ENCODE data around the gene TAF1L.
"Not testable (repeated sequence)": the region's sequence is repeated elsewhere in the genome, so short reads cannot be mapped to it uniquely, and the experiment has no call there.

Gene TAF1L

DNA sequence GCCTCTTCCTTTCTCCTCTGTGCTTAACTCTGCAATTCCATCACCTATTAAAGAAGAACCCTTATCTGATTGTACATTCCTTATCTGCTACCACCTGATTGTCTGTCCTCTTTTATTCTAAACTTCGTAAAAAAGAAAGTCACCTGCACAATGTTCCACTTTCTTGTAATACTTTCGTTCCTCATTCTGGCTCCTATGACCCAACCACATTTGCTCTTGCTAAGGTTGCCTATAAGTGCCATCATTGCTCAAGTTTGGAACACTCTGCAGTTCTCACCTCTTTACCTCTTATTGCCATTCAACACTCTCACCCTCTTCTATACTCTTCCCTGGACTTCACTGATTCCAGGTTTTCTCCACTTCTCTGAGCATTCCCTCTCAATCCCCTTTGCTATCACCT is 10.1 kb downstream of the TAF1L start:
- Histone ChIP-seq H3K36me3 (ENCODE audit: insufficient read depth, low read length) (no peaks in the 10 kb centered on the region), H3K9me3 (ENCODE audit: low read length) (no peaks in the 10 kb centered on the region), H3K4me3 (ENCODE audit: low read depth in 1 of 2, low read length in 2 of 2) (no peak overlapping the region), H3K27ac (ENCODE audit: low read depth, low read length) (no peak overlapping the region), H3K27me3 (ENCODE audit: control insufficient read depth in 1 of 2, insufficient read depth in 2 of 2, low read length in 2 of 2) (no peaks in the 10 kb centered on the region), H3K9ac (ENCODE audit: low read length) (no peak overlapping the region), H3K4me1 (ENCODE audit: insufficient read depth, low read length) (no peaks in the 10 kb centered on the region)

DNA sequence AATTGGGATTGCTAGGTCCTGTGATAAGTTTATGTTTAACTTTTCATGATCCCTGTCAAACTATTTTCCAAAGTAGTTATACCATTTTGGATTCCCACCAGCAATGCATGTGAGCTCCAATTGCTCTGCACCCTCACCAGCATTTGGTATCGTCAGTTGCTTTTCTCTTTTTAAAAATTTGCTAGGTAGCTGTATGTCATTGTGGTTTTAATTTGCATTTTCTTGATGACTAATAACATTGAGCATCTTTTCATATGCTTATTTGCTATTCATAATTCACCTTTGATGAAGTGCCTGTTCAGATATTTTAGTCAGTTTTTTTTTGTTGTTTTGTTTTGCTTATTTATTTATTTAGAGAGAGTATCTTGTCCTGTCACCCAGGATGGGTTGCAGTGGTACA is 12.5 kb downstream of the TAF1L start:
- no peaks in the 10 kb centered on the region for H3K9me3 ChIP-seq (ENCODE audit: low read length)
- H3K4me3 ChIP-seq (ENCODE audit: low read depth in 1 of 2, low read length in 2 of 2) = no peak overlapping the region
- no peaks in the 10 kb centered on the region for H3K27me3 ChIP-seq (ENCODE audit: control insufficient read depth in 1 of 2, insufficient read depth in 2 of 2, low read length in 2 of 2)
- H3K36me3 ChIP-seq (ENCODE audit: insufficient read depth, low read length) = no peaks in the 10 kb centered on the region
- H3K4me1 ChIP-seq (ENCODE audit: insufficient read depth, low read length) = no peaks in the 10 kb centered on the region
- H3K9ac ChIP-seq (ENCODE audit: low read length) = no peak overlapping the region
- H3K27ac ChIP-seq (ENCODE audit: low read depth, low read length) = no peak overlapping the region

DNA sequence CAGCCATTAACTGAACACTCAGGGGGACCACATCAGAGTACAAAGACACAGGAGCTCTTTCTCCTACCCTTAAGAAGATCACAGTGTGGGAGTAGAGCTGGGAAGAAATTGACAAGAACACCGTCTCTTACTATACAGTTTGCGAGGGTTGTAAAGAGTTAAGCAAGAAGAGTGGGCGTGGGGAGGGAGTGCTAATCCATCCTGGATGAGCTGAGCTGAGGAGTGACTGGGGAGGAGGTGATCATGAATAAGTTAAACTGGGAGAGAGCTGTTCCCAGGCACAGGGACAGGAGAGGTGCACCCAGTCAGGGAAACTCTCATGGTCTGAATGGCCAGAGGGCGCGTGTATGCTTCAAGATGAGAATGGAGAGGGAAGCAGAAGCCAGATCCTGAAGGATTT is 17.2 kb downstream of the TAF1L start:
- H3K4me1 ChIP-seq (ENCODE audit: insufficient read depth, low read length) = no peaks in the 10 kb centered on the region
- no peaks in the 10 kb centered on the region for H3K36me3 ChIP-seq (ENCODE audit: insufficient read depth, low read length)
- no peak overlapping the region for H3K9ac ChIP-seq (ENCODE audit: low read length)
- no peak overlapping the region for H3K4me3 ChIP-seq (ENCODE audit: low read depth in 1 of 2, low read length in 2 of 2)
- no peaks in the 10 kb centered on the region for H3K27me3 ChIP-seq (ENCODE audit: control insufficient read depth in 1 of 2, insufficient read depth in 2 of 2, low read length in 2 of 2)
- H3K9me3 ChIP-seq (ENCODE audit: low read length) = no peaks in the 10 kb centered on the region
- no peak overlapping the region for H3K27ac ChIP-seq (ENCODE audit: low read depth, low read length)

DNA sequence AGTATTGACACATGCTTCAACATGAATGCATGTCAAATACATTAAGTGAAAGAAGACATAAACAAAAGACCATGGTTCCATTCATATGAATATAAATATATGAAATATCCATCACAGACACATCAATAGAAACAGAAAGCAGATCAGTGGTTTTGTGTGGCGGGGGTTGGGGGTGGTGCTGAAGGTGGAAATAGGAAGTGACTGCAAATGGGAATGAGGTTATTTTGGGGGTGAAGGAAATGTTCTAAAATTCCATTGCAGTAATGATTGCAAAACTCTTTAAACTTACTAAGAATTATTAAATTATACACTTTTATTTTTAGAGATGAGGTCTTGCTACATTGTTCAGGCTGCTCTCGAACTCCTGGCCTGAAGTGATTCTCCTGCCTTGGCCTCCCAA is 28.7 kb downstream of the TAF1L start:
- H3K4me3 ChIP-seq (ENCODE audit: low read depth in 1 of 2, low read length in 2 of 2) = no peak overlapping the region
- no peaks in the 10 kb centered on the region for H3K27me3 ChIP-seq (ENCODE audit: control insufficient read depth in 1 of 2, insufficient read depth in 2 of 2, low read length in 2 of 2)
- no peak overlapping the region for H3K9ac ChIP-seq (ENCODE audit: low read length)
- no peak overlapping the region for H3K27ac ChIP-seq (ENCODE audit: low read depth, low read length)
- H3K36me3 ChIP-seq (ENCODE audit: insufficient read depth, low read length) = no peaks in the 10 kb centered on the region
- H3K9me3 ChIP-seq (ENCODE audit: low read length) = no peaks in the 10 kb centered on the region
- H3K4me1 ChIP-seq (ENCODE audit: insufficient read depth, low read length) = no peaks in the 10 kb centered on the region

DNA sequence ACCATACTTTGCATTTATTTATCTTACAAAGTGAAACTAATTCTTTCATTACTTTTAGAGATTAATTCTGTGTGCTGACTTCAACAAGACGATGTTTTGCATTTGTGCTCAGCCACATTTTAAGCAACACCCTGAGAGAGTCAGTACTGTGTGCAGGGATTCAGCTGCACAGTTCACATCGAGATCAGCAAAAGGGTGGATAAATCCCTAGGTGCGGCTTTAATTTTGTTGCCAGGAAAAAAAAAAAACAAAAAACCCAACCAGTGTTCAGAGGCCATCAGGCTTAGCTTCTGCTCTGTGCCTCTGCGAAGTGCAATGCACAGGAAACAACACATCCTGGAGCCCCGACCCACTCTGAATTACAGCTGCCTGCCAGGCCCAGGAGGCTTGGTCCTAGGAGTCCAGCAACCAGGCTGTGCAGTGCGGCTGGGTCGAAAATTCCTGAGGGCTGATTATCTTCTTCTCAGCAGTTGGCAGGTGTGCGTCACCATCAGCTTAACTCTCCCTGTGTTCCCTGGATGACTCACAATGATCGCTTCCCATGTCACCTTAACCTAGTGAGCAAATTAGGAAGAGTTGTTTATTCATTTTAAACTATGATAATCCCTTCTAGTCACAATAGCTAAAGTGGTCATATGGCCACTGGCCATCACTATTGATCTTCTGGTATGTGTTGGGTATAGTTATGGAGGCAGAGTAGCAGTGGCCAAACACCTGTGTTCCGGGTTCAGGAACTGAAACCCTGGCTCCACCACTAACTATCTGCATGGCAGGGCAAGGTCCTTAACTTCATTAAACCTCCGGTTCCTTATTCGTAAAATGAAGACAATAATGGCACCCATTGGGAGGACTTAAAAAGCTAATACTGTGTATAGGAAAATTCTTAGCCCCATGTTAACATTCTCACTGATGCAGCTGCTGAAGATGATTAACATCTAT is 31.3 kb downstream of the TAF1L start:
- Histone ChIP-seq H3K4me1 (ENCODE audit: insufficient read depth, low read length) (no peaks in the 10 kb centered on the region), H3K36me3 (ENCODE audit: insufficient read depth, low read length) (no peaks in the 10 kb centered on the region), H3K9ac (ENCODE audit: low read length) (no peak overlapping the region), H3K4me3 (ENCODE audit: low read depth in 1 of 2, low read length in 2 of 2) (no peak overlapping the region), H3K27me3 (ENCODE audit: control insufficient read depth in 1 of 2, insufficient read depth in 2 of 2, low read length in 2 of 2) (no peaks in the 10 kb centered on the region), H3K27ac (ENCODE audit: low read depth, low read length) (no peak overlapping the region), H3K9me3 (ENCODE audit: low read length) (no peaks in the 10 kb centered on the region)

DNA sequence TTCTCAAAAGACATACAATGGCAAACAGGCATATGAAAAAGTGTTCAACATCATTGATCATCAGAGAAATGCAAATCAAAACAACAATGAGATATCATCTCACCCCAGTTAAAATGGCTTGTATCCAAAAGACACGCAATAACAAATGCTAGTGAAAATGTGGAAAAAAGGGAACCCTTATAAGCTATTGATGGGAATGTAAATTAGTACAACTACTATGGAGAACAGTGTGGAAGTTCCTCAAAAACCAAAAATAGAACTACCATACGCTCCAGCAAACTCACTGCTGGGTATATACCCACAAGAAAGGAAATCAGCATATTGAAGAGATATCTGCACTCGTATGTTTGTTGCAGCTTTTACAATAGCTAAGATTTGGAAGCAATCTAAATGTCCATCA is 36.4 kb downstream of the TAF1L start:
- not testable (repeated sequence) for H3K36me3 ChIP-seq (ENCODE audit: insufficient read depth, low read length); H3K4me1 ChIP-seq (ENCODE audit: insufficient read depth, low read length); H3K9ac ChIP-seq (ENCODE audit: low read length); H3K27ac ChIP-seq (ENCODE audit: low read depth, low read length); H3K4me3 ChIP-seq (ENCODE audit: low read depth in 1 of 2, low read length in 2 of 2); H3K27me3 ChIP-seq (ENCODE audit: control insufficient read depth in 1 of 2, insufficient read depth in 2 of 2, low read length in 2 of 2); H3K9me3 ChIP-seq (ENCODE audit: low read length)

DNA sequence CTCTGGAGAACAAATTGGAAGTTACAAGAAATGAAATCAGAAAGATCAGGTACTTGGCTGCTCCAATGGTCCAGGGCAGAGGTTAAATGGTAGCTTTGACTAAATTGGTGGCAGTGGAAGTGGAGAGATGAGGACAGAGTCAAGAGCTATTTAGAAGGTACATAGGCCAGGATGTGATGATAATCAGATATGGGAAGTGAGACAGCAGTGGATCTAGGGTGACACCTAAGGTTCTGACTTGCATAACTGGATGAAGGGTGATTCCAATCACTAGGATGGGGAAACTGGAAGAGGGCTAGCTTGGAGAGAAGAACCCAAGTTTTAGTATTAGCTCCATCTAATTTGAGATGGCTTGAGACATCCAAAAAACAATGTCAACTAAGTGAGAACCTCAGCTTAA is 38.5 kb downstream of the TAF1L start:
- no peaks in the 10 kb centered on the region for H3K36me3 ChIP-seq (ENCODE audit: insufficient read depth, low read length)
- no peak overlapping the region for H3K4me3 ChIP-seq (ENCODE audit: low read depth in 1 of 2, low read length in 2 of 2)
- no peaks in the 10 kb centered on the region for H3K4me1 ChIP-seq (ENCODE audit: insufficient read depth, low read length)
- no peak overlapping the region for H3K27ac ChIP-seq (ENCODE audit: low read depth, low read length)
- H3K27me3 ChIP-seq (ENCODE audit: control insufficient read depth in 1 of 2, insufficient read depth in 2 of 2, low read length in 2 of 2) = no peaks in the 10 kb centered on the region
- H3K9ac ChIP-seq (ENCODE audit: low read length) = no peak overlapping the region
- H3K9me3 ChIP-seq (ENCODE audit: low read length) = no peaks in the 10 kb centered on the region

DNA sequence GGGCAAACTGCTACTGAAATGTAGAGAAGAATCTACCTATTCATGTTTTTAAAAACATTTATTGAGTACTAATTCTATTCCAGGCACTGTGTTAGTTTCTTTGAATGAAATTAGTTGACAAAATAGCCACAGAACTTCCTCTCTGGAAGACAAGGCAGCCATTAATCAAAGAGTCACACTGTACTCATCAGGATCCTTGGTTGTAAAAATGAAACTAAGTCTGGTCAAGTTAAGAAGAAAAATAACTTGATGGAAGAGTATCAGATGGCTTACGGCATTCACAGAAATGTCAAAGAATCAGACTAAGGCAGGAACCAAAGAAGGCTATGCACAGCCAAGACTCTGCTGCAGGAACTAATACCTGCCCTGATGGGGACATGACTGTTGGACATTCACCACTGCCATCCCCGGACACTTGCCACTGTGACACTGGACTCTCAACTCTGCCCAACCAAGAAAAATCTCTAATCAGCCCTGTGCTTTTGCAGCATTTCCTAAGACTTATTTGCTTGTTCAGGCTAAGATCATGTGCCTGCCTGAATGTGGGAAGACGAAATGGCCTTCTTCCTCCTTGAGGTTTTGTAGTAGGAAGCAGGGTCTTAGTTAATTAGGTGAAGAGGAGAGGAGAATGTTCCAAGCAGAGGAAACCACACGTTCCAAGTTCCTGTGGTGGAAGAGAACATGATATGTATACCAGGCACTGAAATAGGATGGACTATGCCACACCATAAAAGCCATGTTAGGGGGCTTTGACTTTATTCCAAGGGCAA is 39.2 kb downstream of the TAF1L start:
- no peaks in the 10 kb centered on the region for H3K36me3 ChIP-seq (ENCODE audit: insufficient read depth, low read length)
- no peak overlapping the region for H3K4me3 ChIP-seq (ENCODE audit: low read depth in 1 of 2, low read length in 2 of 2)
- no peaks in the 10 kb centered on the region for H3K27me3 ChIP-seq (ENCODE audit: control insufficient read depth in 1 of 2, insufficient read depth in 2 of 2, low read length in 2 of 2)
- no peaks in the 10 kb centered on the region for H3K9me3 ChIP-seq (ENCODE audit: low read length)
- H3K27ac ChIP-seq (ENCODE audit: low read depth, low read length) = no peak overlapping the region
- H3K4me1 ChIP-seq (ENCODE audit: insufficient read depth, low read length) = no peaks in the 10 kb centered on the region
- no peak overlapping the region for H3K9ac ChIP-seq (ENCODE audit: low read length)

DNA sequence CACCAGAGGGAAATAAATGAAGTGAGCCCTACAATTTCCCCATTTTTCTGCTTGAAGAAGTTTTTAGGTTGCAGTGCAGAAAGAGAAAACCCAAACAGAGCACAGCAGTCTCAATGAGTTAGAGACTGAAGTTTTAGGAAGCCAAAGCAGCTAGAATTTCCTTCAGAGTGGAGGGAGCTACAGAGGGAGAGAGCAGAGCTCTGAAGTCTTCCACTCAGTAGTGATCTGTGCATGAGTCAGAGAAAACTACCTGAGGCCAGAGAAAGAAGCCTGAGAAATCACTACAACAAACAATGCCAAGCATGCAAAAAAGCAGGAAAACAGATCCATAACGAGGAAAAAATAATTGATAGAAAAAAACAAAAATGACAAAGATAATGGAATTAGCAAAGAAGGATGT is 44.6 kb downstream of the TAF1L start:
- Histone ChIP-seq H3K36me3 (ENCODE audit: insufficient read depth, low read length) (no peaks in the 10 kb centered on the region), H3K9ac (ENCODE audit: low read length) (no peak overlapping the region), H3K4me3 (ENCODE audit: low read depth in 1 of 2, low read length in 2 of 2) (no peak overlapping the region), H3K27me3 (ENCODE audit: control insufficient read depth in 1 of 2, insufficient read depth in 2 of 2, low read length in 2 of 2) (no peaks in the 10 kb centered on the region), H3K4me1 (ENCODE audit: insufficient read depth, low read length) (no peaks in the 10 kb centered on the region), H3K27ac (ENCODE audit: low read depth, low read length) (no peak overlapping the region), H3K9me3 (ENCODE audit: low read length) (no peaks in the 10 kb centered on the region)

DNA sequence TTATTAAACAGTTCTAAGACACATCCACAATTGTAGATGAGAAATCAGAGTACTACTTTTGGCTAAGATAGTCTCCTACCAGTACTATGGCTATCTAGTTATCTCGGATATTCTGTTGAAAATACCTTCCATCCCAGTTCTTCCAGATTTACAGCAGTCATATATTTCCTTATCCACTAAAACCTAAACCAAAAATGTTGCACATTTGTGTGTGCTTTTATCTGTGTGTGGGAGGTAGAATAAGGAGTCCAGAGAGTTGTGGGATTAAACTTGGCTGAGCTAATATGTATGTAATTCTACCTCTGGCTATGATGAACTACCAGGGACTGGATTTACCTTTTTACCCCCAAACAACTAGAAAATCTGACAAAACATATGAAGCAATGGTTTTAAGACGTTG is 45.0 kb downstream of the TAF1L start:
- Histone ChIP-seq H3K9ac (ENCODE audit: low read length) (no peak overlapping the region), H3K4me1 (ENCODE audit: insufficient read depth, low read length) (no peaks in the 10 kb centered on the region), H3K36me3 (ENCODE audit: insufficient read depth, low read length) (no peaks in the 10 kb centered on the region), H3K9me3 (ENCODE audit: low read length) (no peaks in the 10 kb centered on the region), H3K4me3 (ENCODE audit: low read depth in 1 of 2, low read length in 2 of 2) (no peak overlapping the region), H3K27me3 (ENCODE audit: control insufficient read depth in 1 of 2, insufficient read depth in 2 of 2, low read length in 2 of 2) (no peaks in the 10 kb centered on the region), H3K27ac (ENCODE audit: low read depth, low read length) (no peak overlapping the region)

DNA sequence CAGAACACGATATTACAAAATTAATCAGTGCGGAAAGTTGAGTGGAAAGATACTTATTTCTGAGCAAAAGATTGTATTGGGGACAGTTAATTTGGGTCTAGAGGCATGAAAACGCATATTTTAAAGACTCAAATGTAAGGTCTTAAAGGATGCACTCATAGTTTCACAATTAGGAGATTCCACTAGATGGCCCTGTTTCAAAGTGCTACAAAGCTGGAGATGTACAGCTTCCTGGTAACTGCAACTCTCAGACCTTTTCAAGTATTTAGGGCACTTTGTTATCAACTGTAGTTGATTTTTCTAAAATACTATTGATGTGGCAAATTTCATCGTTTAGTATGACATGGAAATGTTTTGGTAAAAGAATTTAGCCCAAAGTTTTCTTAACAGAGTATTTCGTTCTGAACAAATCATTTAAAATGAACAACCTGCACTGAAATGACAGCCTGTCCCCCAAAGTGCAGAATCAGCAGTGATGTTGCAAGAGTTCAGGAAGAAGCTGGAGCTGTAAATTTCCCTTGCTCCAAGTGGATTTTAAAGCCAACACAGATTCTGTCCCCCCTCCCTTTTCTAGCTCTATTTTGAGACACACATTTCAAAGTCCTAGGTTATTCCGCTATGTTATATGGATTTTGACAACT is 46.3 kb downstream of the TAF1L start:
- H3K27me3 ChIP-seq (ENCODE audit: control insufficient read depth in 1 of 2, insufficient read depth in 2 of 2, low read length in 2 of 2) = no peaks in the 10 kb centered on the region
- no peak overlapping the region for H3K9ac ChIP-seq (ENCODE audit: low read length)
- H3K9me3 ChIP-seq (ENCODE audit: low read length) = no peaks in the 10 kb centered on the region
- H3K4me3 ChIP-seq (ENCODE audit: low read depth in 1 of 2, low read length in 2 of 2) = no peak overlapping the region
- H3K36me3 ChIP-seq (ENCODE audit: insufficient read depth, low read length) = no peaks in the 10 kb centered on the region
- H3K4me1 ChIP-seq (ENCODE audit: insufficient read depth, low read length) = no peaks in the 10 kb centered on the region
- no peak overlapping the region for H3K27ac ChIP-seq (ENCODE audit: low read depth, low read length)

Data from muscle layer of colon (tissue), 2 donors.